HepG2 (cell line): ENCODE results near the gene PRMT2.

Source experiments
- CREB1 ChIP-seq, 2 experiments: fragments of 450-650 bp in 1 of 2; IDR thresholded peaks; 2 replicates each; pipeline ENCODE4 v1.6.1; 2016 to 2017; ENCODE audit warnings: control low read depth in 1 of 2, mild to moderate bottlenecking in 1 of 2, missing compliant biosample characterization in 1 of 2, missing genetic modification characterization in 1 of 2
- HMG20A ChIP-seq: IDR thresholded peaks from 2 replicates; pipeline ENCODE4 v1.6.1; 2016; ENCODE audit warnings: borderline replicate concordance
- MTA3 ChIP-seq: sonication (generic); formaldehyde crosslinking; IDR thresholded peaks from 2 replicates; pipeline ENCODE4 v1.4.0; 2020; ENCODE audit warnings: missing genetic modification reagents
- NR2F1 ChIP-seq, 2 experiments: fragments of 450-650 bp in 1 of 2; formaldehyde crosslinking in 1 of 2; IDR thresholded peaks; 2 replicates each; pipeline versions ENCODE4 v1.5.0 to v1.6.1; 2016 to 2020; ENCODE audit warnings: mild to moderate bottlenecking in 1 of 2, missing compliant biosample characterization in 1 of 2, missing genetic modification reagents in 1 of 2, moderate library complexity in 1 of 2
- SNAI1 ChIP-seq: sonication (generic); formaldehyde crosslinking; IDR thresholded peaks from 2 replicates; pipeline ENCODE4 v1.5.0; 2020; ENCODE audit warnings: mild to moderate bottlenecking, missing genetic modification reagents, borderline replicate concordance
- SOX6 ChIP-seq, 2 experiments: fragments of 450-650 bp in 1 of 2; sonication (generic) in 1 of 2; formaldehyde crosslinking in 1 of 2; IDR thresholded peaks; 2 replicates each; pipeline versions ENCODE4 v1.4.0 to v1.6.1; 2017 to 2020; ENCODE audit warnings: antibody characterized with exemption in 1 of 2, mild to moderate bottlenecking in 1 of 2, missing genetic modification reagents in 1 of 2
- YY1 ChIP-seq: IDR thresholded peaks from 2 replicates; pipeline ENCODE4 v1.6.1; 2011; ENCODE audit warnings: low read length, low read depth, moderate library complexity, mild to moderate bottlenecking; ENCODE audit not compliant: insufficient read depth, insufficient replicate concordance
- ZNF263 ChIP-seq: sonication (generic); formaldehyde crosslinking; IDR thresholded peaks from 2 replicates; pipeline ENCODE4 v1.4.0; 2020; ENCODE audit warnings: missing genetic modification reagents
- ZNF329 ChIP-seq: sonication (generic); formaldehyde crosslinking; IDR thresholded peaks from 2 replicates; pipeline ENCODE4 v1.9.0; 2021; ENCODE audit warnings: low read depth, mild to moderate bottlenecking, missing genetic modification reagents
- TF ChIP-seq, protein P1 (sequence below): sonication (generic); formaldehyde crosslinking; IDR thresholded peaks from 2 replicates; pipeline ENCODE4 v1.8.1; 2022; ENCODE audit warnings: low read depth, mild to moderate bottlenecking, missing genetic modification reagents

DNA sequence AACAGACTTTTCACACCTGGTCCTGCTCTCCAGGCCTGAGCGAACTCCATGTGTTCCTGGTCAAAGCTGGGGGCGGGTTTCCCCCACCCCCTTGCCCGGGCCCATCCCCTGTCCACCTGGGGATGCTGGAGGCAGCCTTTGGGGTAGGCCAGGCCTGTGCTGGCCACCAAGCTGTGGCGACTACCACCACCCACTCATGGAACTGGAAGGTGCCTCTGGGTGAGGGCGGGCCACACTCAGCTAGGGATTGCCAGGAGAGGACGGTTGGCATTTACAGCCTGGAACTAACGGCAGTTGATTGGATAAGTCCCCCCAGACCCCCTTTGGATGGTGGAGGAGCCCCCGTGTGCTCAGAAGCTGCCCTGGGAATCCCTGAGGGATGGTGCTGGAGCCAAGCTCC lies 38.4 kb upstream of the PRMT2 start:
- TF ChIP-seq ZNF329 (CRISPR knock-in tag), result no peak
- TF ChIP-seq YY1, result no peak
- TF ChIP-seq, protein P1, sequence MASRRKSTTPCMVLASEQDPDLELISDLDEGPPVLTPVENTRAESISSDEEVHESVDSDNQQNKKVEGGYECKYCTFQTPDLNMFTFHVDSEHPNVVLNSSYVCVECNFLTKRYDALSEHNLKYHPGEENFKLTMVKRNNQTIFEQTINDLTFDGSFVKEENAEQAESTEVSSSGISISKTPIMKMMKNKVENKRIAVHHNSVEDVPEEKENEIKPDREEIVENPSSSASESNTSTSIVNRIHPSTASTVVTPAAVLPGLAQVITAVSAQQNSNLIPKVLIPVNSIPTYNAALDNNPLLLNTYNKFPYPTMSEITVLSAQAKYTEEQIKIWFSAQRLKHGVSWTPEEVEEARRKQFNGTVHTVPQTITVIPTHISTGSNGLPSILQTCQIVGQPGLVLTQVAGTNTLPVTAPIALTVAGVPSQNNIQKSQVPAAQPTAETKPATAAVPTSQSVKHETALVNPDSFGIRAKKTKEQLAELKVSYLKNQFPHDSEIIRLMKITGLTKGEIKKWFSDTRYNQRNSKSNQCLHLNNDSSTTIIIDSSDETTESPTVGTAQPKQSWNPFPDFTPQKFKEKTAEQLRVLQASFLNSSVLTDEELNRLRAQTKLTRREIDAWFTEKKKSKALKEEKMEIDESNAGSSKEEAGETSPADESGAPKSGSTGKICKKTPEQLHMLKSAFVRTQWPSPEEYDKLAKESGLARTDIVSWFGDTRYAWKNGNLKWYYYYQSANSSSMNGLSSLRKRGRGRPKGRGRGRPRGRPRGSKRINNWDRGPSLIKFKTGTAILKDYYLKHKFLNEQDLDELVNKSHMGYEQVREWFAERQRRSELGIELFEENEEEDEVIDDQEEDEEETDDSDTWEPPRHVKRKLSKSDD (CRISPR knock-in tag), result no peak
- no peak for TF ChIP-seq SOX6 (IDR thresholded peaks at IDR 0.05)
- no peak for TF ChIP-seq SOX6 (CRISPR knock-in tag; IDR thresholded peaks at IDR 0.05)
- TF ChIP-seq MTA3 (CRISPR knock-in tag), result no peak
- TF ChIP-seq HMG20A (CRISPR knock-in tag), result no peak
- no peak for TF ChIP-seq CREB1 (IDR thresholded peaks at IDR 0.05)
- no peak for TF ChIP-seq CREB1 (CRISPR knock-in tag; IDR thresholded peaks at IDR 0.05)
- no peak for TF ChIP-seq SNAI1
- no peak for TF ChIP-seq ZNF263 (CRISPR knock-in tag)
- TF ChIP-seq NR2F1 (CRISPR knock-in tag; IDR thresholded peaks at IDR 0.05), result no peak
